Suprapubic skin (tissue), 4 donors: ENCODE results near the gene SYTL1. TPM values are rescaled to one million over a fixed set of nuclear protein-coding genes. Genes with fewer than 3 reads are reported as not detected.

Source experiments
- DNase-seq, 2 donors: peaks; one replicate each; pipeline ENCODE4 v3.0.0-alpha.2; 2019; ENCODE audit warnings: low spot score in 2 of 2
- H3K27ac ChIP-seq: fragments of 200-600 bp; sonication (generic); one replicate; pipeline ENCODE4 v1.5.1; 2019
- H3K27me3 ChIP-seq: fragments of 200-600 bp; sonication (generic); one replicate; pipeline ENCODE4 v1.5.1; 2019
- H3K36me3 ChIP-seq: fragments of 200-600 bp; sonication (generic); one replicate; pipeline ENCODE4 v1.5.1; 2019
- H3K4me1 ChIP-seq: fragments of 200-600 bp; sonication (generic); one replicate; pipeline ENCODE4 v1.5.1; 2019
- H3K4me3 ChIP-seq: fragments of 200-600 bp; sonication (generic); one replicate; pipeline ENCODE4 v1.5.1; 2019; ENCODE audit warnings: mild to moderate bottlenecking
- H3K9me3 ChIP-seq: fragments of 200-600 bp; sonication (generic); one replicate; pipeline ENCODE4 v1.5.1; 2019
- EP300 ChIP-seq: sonication (generic); formaldehyde crosslinking; IDR thresholded peaks from one replicate; pipeline ENCODE4 v1.6.1; 2017; ENCODE audit warnings: antibody characterized with exemption
- POLR2A ChIP-seq, 2 donors: fragments of 450-650 bp; IDR thresholded peaks; one replicate each; pipeline ENCODE4 v1.6.1; 2017; ENCODE audit warnings: antibody characterized with exemption in 2 of 2, mild to moderate bottlenecking in 2 of 2, moderate library complexity in 2 of 2
- POLR2AphosphoS5 ChIP-seq, 3 donors: sonication (generic); formaldehyde crosslinking; IDR thresholded peaks; one replicate each; pipeline ENCODE4 v1.6.1; 2017; ENCODE audit warnings: antibody characterized with exemption in 3 of 3
- WGBS: methylation state at CpG from one replicate; pipeline ENCODE4 v1.1.5; 2018; 5-methylcytosine and 5-hydroxymethylcytosine counted together
- total RNA-seq, 4 donors: library from RNA; depleted of rRNA; stranded (reverse); fragments of >200 nt; gene quantifications; one replicate each; pipeline ENCODE4 v1.1.0, GENCODE V29; 2016
- TF ChIP-seq, protein P1 (sequence below), 2 donors: fragments of 200-600 bp in 1 of 2; fragments of 450-650 bp in 1 of 2; sonication (generic) in 1 of 2; IDR thresholded peaks; one replicate each; pipeline ENCODE4 v1.5.1; 2016 to 2019; ENCODE audit warnings: antibody characterized with exemption in 2 of 2, mild to moderate bottlenecking in 1 of 2, moderate library complexity in 1 of 2

SYTL1 gene
- total RNA-seq, 4 donors from 2014 or later: 142 to 176 (median 168) TPM

DNA sequence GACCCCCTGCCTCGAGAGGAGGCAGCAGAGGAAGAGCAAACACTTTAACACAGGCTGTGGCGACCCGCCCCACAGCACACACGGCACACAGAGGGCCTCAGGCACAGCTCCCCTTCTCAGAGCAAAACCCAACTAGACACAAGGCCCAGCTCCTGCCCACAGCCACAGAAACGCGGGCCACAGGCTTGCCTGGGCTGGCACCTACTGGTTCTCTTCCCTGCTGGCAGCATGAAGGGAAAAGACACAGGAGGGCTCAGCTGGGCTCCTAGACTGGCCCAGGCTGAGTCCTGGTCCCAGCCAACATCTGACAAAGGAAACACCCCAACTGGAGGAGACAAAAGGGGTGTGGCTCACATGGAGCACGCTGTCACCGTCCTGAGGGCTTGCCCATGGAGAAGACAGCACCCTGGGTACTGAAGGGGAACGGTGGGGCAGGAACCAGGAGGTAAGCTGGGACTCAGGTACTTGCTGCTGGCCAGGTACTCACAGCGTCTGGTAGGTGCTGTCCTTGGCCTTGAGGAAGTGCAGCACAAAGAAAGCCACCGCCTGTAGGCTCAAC is 37.8 kb downstream of the SYTL1 start:
- TF ChIP-seq EP300: no peak
- TF ChIP-seq POLR2A (IDR thresholded peaks at IDR 0.05): no peak
- TF ChIP-seq POLR2AphosphoS5 (IDR thresholded peaks at IDR 0.05): no peak
- TF ChIP-seq, protein P1, sequence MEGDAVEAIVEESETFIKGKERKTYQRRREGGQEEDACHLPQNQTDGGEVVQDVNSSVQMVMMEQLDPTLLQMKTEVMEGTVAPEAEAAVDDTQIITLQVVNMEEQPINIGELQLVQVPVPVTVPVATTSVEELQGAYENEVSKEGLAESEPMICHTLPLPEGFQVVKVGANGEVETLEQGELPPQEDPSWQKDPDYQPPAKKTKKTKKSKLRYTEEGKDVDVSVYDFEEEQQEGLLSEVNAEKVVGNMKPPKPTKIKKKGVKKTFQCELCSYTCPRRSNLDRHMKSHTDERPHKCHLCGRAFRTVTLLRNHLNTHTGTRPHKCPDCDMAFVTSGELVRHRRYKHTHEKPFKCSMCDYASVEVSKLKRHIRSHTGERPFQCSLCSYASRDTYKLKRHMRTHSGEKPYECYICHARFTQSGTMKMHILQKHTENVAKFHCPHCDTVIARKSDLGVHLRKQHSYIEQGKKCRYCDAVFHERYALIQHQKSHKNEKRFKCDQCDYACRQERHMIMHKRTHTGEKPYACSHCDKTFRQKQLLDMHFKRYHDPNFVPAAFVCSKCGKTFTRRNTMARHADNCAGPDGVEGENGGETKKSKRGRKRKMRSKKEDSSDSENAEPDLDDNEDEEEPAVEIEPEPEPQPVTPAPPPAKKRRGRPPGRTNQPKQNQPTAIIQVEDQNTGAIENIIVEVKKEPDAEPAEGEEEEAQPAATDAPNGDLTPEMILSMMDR (IDR thresholded peaks at IDR 0.05): no peak
- 46% methylated on average over 4 of the region's 11 CpGs for WGBS
- Histone ChIP-seq H3K36me3 (no peaks in the 10 kb centered on the region), H3K4me3 (no peak overlapping the region), H3K9me3 (no peaks in the 10 kb centered on the region), H3K27me3 (no peaks in the 10 kb centered on the region), H3K4me1 (peaks cover 57% of the 10 kb centered on the region), H3K27ac (peak overlapping the region; percentile 66)
- peak in 1 of 2 donors; percentile 59 for DNase-seq

DNA sequence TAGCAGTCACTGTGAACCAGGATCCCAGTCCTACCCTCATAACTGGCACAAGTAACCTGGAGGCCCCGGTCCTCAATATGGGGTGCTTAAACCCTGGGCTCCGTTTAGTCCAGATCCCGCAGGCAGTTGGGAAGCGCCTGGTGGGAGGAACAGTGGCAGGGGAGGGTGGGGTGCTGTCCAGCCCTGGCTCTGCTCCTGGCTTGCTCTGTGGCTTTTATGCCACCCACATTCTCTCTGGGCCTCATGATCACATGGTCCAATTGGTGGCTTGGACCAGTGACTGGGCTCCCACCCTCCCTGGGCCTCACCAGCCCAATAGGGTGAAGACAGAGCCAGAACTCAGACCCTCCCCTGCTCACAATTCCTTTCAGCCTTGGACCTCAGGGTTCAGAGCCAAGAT is 38.4 kb downstream of the SYTL1 start:
- no peak for TF ChIP-seq EP300
- TF ChIP-seq, protein P1 (IDR thresholded peaks at IDR 0.05): no peak
- Histone ChIP-seq H3K4me1 (peaks cover 57% of the 10 kb centered on the region), H3K27me3 (no peaks in the 10 kb centered on the region), H3K36me3 (no peaks in the 10 kb centered on the region), H3K27ac (peak overlapping the region; percentile 66), H3K9me3 (no peaks in the 10 kb centered on the region), H3K4me3 (no peak overlapping the region)
- 81% methylated on average over 4 of the region's 4 CpGs for WGBS
- DNase-seq: peak in 1 of 2 donors; percentile 56

DNA sequence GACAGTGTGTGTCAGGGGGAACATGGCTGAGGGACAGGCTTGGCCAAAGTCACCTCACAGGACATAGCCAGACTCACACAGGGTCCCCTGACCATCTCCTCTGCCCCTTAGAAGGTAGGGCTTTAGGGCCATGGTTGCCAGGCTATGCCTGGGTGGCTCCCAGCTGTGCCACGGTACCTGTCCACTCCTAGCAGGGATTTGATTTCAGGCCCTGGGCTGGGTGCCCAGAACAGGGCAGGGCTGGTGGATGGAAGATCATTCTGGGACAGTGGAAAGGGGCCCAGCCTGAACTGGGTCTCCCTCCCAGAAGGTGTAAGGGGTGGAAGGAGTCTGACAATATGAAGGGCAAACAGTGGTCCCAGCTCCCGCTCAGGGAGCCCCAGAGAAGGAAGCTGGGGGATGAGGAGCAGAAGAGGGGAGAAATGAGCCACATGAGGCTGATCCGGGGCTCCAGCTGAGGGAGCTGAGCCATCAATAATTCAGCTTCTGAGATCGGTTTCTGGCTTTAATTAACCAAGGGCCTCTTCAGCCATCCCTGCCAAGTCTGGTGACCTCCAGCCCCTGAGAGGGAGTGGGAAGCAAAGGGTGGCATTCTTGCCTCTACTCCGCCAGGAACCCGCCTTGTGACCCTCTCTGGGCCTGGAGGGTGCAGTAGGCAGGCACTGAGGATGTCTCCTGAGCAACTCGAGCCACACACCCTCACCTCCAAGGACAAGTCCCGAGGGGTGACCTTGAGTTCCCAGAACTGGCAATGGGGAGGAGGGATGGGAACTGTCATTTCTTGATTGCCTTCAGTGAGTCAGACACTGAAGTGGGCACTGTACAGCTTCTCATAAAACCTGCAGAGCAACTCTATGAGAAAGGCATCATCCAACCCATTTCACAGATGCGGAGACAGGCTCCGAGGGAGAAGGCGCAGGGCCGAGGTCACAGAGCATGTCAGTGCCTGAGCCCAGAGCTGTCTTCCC is 39.2 kb downstream of the SYTL1 start:
- H3K4me3 ChIP-seq: no peak overlapping the region
- peak overlapping the region; percentile 66 for H3K27ac ChIP-seq
- no peaks in the 10 kb centered on the region for H3K36me3 ChIP-seq
- H3K4me1 ChIP-seq: peaks cover 57% of the 10 kb centered on the region
- 44% methylated on average over 6 of the region's 12 CpGs for WGBS
- DNase-seq: peak in 1 of 2 donors; percentile 61
- TF ChIP-seq EP300 (no peak), POLR2A (IDR thresholded peaks at IDR 0.05) (no peak), POLR2AphosphoS5 (IDR thresholded peaks at IDR 0.05) (no peak)
- TF ChIP-seq, protein P1 (IDR thresholded peaks at IDR 0.05): no peak
- no peaks in the 10 kb centered on the region for H3K27me3 ChIP-seq
- no peaks in the 10 kb centered on the region for H3K9me3 ChIP-seq

DNA sequence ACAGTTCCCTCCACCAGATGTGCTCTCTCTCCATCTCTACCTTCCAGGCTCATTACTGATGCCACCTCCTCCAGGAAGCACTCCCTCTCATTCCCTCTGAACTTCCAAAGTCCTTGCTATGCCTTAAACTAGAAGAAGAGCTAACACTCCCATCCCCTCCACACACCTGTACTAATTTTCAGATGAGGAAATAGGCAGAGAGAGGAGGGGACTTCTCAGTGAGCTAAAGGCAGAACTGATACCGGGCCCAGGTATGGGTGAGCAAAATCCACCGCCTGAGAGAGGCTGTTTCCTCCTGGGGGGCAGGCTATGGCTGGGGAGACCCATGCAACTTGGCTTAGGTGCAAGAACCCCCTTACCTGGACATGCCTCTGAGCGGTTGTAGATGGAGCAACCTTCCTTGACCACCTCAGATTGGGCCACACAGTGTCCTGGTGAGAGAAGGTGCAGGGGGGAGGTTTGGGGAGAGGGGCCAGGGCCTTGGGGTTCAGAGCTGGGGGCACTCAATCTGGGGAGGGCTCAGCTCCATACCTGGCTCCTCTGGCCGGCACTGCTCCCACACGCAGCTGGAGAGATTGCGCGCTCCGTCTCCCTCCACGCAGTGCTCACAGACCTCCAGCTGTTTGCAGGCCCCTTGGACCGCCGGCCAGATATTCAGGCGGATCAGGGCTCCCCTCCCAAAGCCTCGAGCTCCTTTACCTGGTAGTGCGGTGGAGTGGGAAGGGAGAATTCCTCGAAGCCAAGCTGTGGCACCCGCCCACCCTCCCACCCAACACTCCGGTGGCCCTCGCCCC is 40.3 kb downstream of the SYTL1 start:
- Histone ChIP-seq H3K27ac (no peak overlapping the region), H3K36me3 (no peaks in the 10 kb centered on the region), H3K4me1 (peaks cover 57% of the 10 kb centered on the region), H3K27me3 (no peaks in the 10 kb centered on the region), H3K4me3 (peak overlapping the region; percentile 45), H3K9me3 (no peaks in the 10 kb centered on the region)
- peak in 1 of 2 donors; percentile 58 for DNase-seq
- TF ChIP-seq POLR2AphosphoS5 (IDR thresholded peaks at IDR 0.05) (no peak), POLR2A (IDR thresholded peaks at IDR 0.05) (no peak), EP300 (no peak)
- TF ChIP-seq, protein P1 (IDR thresholded peaks at IDR 0.05): no peak
- WGBS: 78% methylated on average over 14 of the region's 18 CpGs
